Frontal cortex (tissue), 4 donors: ENCODE measurements around the gene VPS29. TPM values are rescaled to one million over a fixed set of nuclear protein-coding genes. Genes with fewer than 3 reads are reported as not detected.
"Not testable (repeated sequence)": the region's sequence is repeated elsewhere in the genome, so short reads cannot be mapped to it uniquely, and the experiment has no call there.

Source experiments
- DNase-seq, 2 donors: peaks; one replicate each; pipeline ENCODE4 v3.0.0; 2012; ENCODE audit warnings: low spot score in 2 of 2
- FAIRE-seq: peaks from 2 replicates; lab custom pipeline; 2012; peaks lifted over from hg19 to GRCh38; lab: Jason Lieb, UNC
- total RNA-seq: library from RNA; depleted of rRNA; stranded (reverse); fragments of >200 nt; gene quantifications from one replicate; pipeline ENCODE4 v1.2.3, GENCODE V29; 2014
- donor health status: control.
- donor health status: control.
- donor health status: control.

VPS29 gene
- total RNA-seq: 106 TPM

- DNase-seq: peak; percentile 78 to 86
- FAIRE-seq: no peak
Measured at GRCh38 chr12:110501752-110502738, at the start of gene VPS29, which contains the start of gene RAD9B. VPS29 (minus strand) TSS chr12:110502111; CDS start chr12:110502051, 60 bp downstream. RAD9B (plus strand) TSS chr12:110502331; CDS start chr12:110502338, 7 bp downstream.

- no peak for FAIRE-seq
Measured at GRCh38 chr12:110550981-110551380, 49.1 kb upstream of the VPS29 start.

GRCh38 chr12:110549716-110550115 is 47.8 kb upstream of the VPS29 start:
- no peak for FAIRE-seq
- DNase-seq: no peak

More at GRCh38 chr12:110550981-110551380, 49.1 kb upstream of the VPS29 start:
- no peak for DNase-seq

GRCh38 chr12:110548678-110549077 is 46.8 kb upstream of the VPS29 start:
- DNase-seq: no peak
- no peak for FAIRE-seq

GRCh38 chr12:110547090-110547489 is 45.2 kb upstream of the VPS29 start:
- DNase-seq: no peak
- no peak for FAIRE-seq

GRCh38 chr12:110546339-110546738 is 44.4 kb upstream of the VPS29 start:
- DNase-seq (no peak), FAIRE-seq (no peak)

GRCh38 chr12:110545812-110546211 is 43.9 kb upstream of the VPS29 start:
- FAIRE-seq (no peak), DNase-seq (no peak)

GRCh38 chr12:110545259-110545658 is 43.3 kb upstream of the VPS29 start:
- FAIRE-seq, DNase-seq: not testable (repeated sequence)

GRCh38 chr12:110543965-110544364 is 42.1 kb upstream of the VPS29 start:
- FAIRE-seq: no peak
- no peak for DNase-seq

- DNase-seq: no peak
- FAIRE-seq: no peak
Measured at GRCh38 chr12:110543252-110543959, 41.5 kb upstream of the VPS29 start.

- no peak for DNase-seq
- no peak for FAIRE-seq
Measured at GRCh38 chr12:110540048-110540447, 38.1 kb upstream of the VPS29 start.

GRCh38 chr12:110538869-110539622 is 37.1 kb upstream of the VPS29 start:
- FAIRE-seq (no peak), DNase-seq (no peak)

- FAIRE-seq (no peak), DNase-seq (no peak)
Measured at GRCh38 chr12:110537605-110538409, 35.9 kb upstream of the VPS29 start.

- FAIRE-seq: no peak
Measured at GRCh38 chr12:110536834-110537604, 35.1 kb upstream of the VPS29 start.

GRCh38 chr12:110534811-110535210 is 32.9 kb upstream of the VPS29 start:
- FAIRE-seq: no peak

More at GRCh38 chr12:110536834-110537604, 35.1 kb upstream of the VPS29 start:
- DNase-seq: no peak

GRCh38 chr12:110533607-110534006 is 31.7 kb upstream of the VPS29 start:
- DNase-seq (no peak), FAIRE-seq (no peak)

More at GRCh38 chr12:110534811-110535210, 32.9 kb upstream of the VPS29 start:
- no peak for DNase-seq

- FAIRE-seq: no peak
Measured at GRCh38 chr12:110532644-110533043, 30.7 kb upstream of the VPS29 start.

GRCh38 chr12:110531741-110532333 is 29.9 kb upstream of the VPS29 start:
- FAIRE-seq (no peak), DNase-seq (peak in 1 of 2 donors; percentile 25)

More at GRCh38 chr12:110532644-110533043, 30.7 kb upstream of the VPS29 start:
- no peak for DNase-seq
